HepG2 (cell line): ENCODE data around the gene ZNF195. TPM values are rescaled to one million over a fixed set of nuclear protein-coding genes. Genes with fewer than 3 reads are reported as not detected.

Experiments
- ATF1 ChIP-seq: IDR thresholded peaks from 2 replicates; pipeline ENCODE4 v1.6.1; 2016; ENCODE audit warnings: mild to moderate bottlenecking, control low read depth
- ATRX ChIP-seq: sonication (generic); formaldehyde crosslinking; IDR thresholded peaks from 2 replicates; pipeline ENCODE4 v1.4.0; 2020; ENCODE audit warnings: missing genetic modification reagents, borderline replicate concordance
- FOXP4 ChIP-seq: sonication (generic); formaldehyde crosslinking; IDR thresholded peaks from 2 replicates; pipeline ENCODE4 v1.4.0; 2020; ENCODE audit warnings: missing genetic modification reagents
- HNRNPH1 ChIP-seq: fragments of 200-400 bp; formaldehyde crosslinking; optimal IDR thresholded peaks from 2 replicates; pipeline ENCODE3; 2017; ENCODE audit warnings: mild to moderate bottlenecking, low read depth, low read length
- HOXA7 ChIP-seq: sonication (generic); formaldehyde crosslinking; IDR thresholded peaks from 2 replicates; pipeline ENCODE4 v1.8.1; 2022; ENCODE audit warnings: mild to moderate bottlenecking, missing genetic modification reagents, moderate library complexity
- HOXA9 ChIP-seq: sonication (generic); formaldehyde crosslinking; IDR thresholded peaks from 2 replicates; pipeline ENCODE4 v1.8.1; 2022; ENCODE audit warnings: missing genetic modification reagents, mild to moderate bottlenecking, moderate library complexity, borderline replicate concordance
- JUN ChIP-seq: sonication (generic); formaldehyde crosslinking; IDR thresholded peaks from 2 replicates; pipeline ENCODE4 v1.4.0; 2020; ENCODE audit warnings: mild to moderate bottlenecking, missing genetic modification reagents
- KDM1A ChIP-seq: IDR thresholded peaks from 2 replicates; pipeline ENCODE4 v1.6.1; 2016; ENCODE audit warnings: missing compliant biosample characterization
- KDM5B ChIP-seq: sonication (generic); formaldehyde crosslinking; IDR thresholded peaks from 2 replicates; pipeline ENCODE4 v1.4.0; 2020; ENCODE audit warnings: missing genetic modification reagents, mild to moderate bottlenecking, borderline replicate concordance
- KLF15 ChIP-seq: sonication (generic); formaldehyde crosslinking; IDR thresholded peaks from 2 replicates; pipeline ENCODE4 v1.8.1; 2023; ENCODE audit warnings: borderline replicate concordance, mild to moderate bottlenecking, inconsistent platforms, missing genetic modification reagents, mixed read lengths
- KMT2A ChIP-seq: sonication (generic); formaldehyde crosslinking; IDR thresholded peaks from 2 replicates; pipeline ENCODE4 v1.4.0; 2020; ENCODE audit warnings: missing genetic modification reagents
- MEIS1 ChIP-seq: sonication (generic); formaldehyde crosslinking; IDR thresholded peaks from 2 replicates; pipeline ENCODE4 v1.9.0; 2021; ENCODE audit warnings: mild to moderate bottlenecking, missing genetic modification reagents, moderate library complexity, borderline replicate concordance
- NPAS2 ChIP-seq: sonication (generic); formaldehyde crosslinking; IDR thresholded peaks from 2 replicates; pipeline ENCODE4 v1.8.0; 2022; ENCODE audit warnings: mild to moderate bottlenecking, missing genetic modification reagents, borderline replicate concordance
- PBX2 ChIP-seq: IDR thresholded peaks from 2 replicates; pipeline ENCODE4 v1.6.1; 2016; ENCODE audit warnings: control low read depth
- PRDM4 ChIP-seq: sonication (generic); formaldehyde crosslinking; IDR thresholded peaks from 2 replicates; pipeline ENCODE4 v1.9.0; 2021; ENCODE audit warnings: missing genetic modification reagents, borderline replicate concordance
- RCOR2 ChIP-seq: IDR thresholded peaks from 2 replicates; pipeline ENCODE4 v1.6.1; 2016; ENCODE audit warnings: missing biosample characterization, missing genetic modification reagents
- SOX5 ChIP-seq: IDR thresholded peaks from 2 replicates; pipeline ENCODE4 v1.6.1; 2016; ENCODE audit warnings: borderline replicate concordance
- SOX6 ChIP-seq, 2 experiments: fragments of 450-650 bp in 1 of 2; sonication (generic) in 1 of 2; formaldehyde crosslinking in 1 of 2; IDR thresholded peaks; 2 replicates each; pipeline versions ENCODE4 v1.4.0 to v1.6.1; 2017 to 2020; ENCODE audit warnings: antibody characterized with exemption in 1 of 2, mild to moderate bottlenecking in 1 of 2, missing genetic modification reagents in 1 of 2
- SSRP1 ChIP-seq: IDR thresholded peaks from 2 replicates; pipeline ENCODE4 v1.6.1; 2016; ENCODE audit warnings: control low read depth
- TCF7L2 ChIP-seq: IDR thresholded peaks from 2 replicates; pipeline ENCODE4 v1.6.1; 2011; ENCODE audit warnings: mild to moderate bottlenecking, low read depth, low read length, moderate library complexity
- THAP11 ChIP-seq: IDR thresholded peaks from 2 replicates; pipeline ENCODE4 v1.6.1; 2016; ENCODE audit warnings: missing biosample characterization, missing genetic modification reagents
- THYN1 ChIP-seq: sonication (generic); formaldehyde crosslinking; IDR thresholded peaks from 2 replicates; pipeline ENCODE4 v1.8.1; 2023; ENCODE audit warnings: low read depth, mild to moderate bottlenecking, moderate library complexity, missing genetic modification reagents, borderline replicate concordance
- ZIK1 ChIP-seq: sonication (generic); formaldehyde crosslinking; IDR thresholded peaks from 2 replicates; pipeline ENCODE4 v1.5.0; 2020; ENCODE audit warnings: mild to moderate bottlenecking, low read depth, missing genetic modification reagents, borderline replicate concordance
- ZNF451 ChIP-seq: sonication (generic); formaldehyde crosslinking; IDR thresholded peaks from 2 replicates; pipeline ENCODE4 v1.5.0; 2020; ENCODE audit warnings: mild to moderate bottlenecking, missing genetic modification reagents
- ZNF605 ChIP-seq: sonication (generic); formaldehyde crosslinking; IDR thresholded peaks from 2 replicates; pipeline ENCODE4 v1.8.0; 2022; ENCODE audit warnings: mild to moderate bottlenecking, missing genetic modification reagents
- polyA plus RNA-seq, 8 experiments: library from polyadenylated mRNA; depleted of rRNA in 3 of 8; stranded (reverse) in 7 of 8; unstranded in 1 of 8; fragments of >200 nt; fragmentation: Illumina TruSeq in 4 of 8; extraction: Trizol in 4 of 8; gene quantifications; 2 replicates each; pipeline versions ENCODE4 v1.2.1 to v1.2.3, GENCODE V29; 2011 to 2016; ENCODE audit warnings: low read depth in 4 of 8, missing spikeins in 1 of 8, mixed read lengths in 1 of 8; ENCODE audit not compliant: insufficient read depth in 1 of 8
- total RNA-seq, 5 experiments: library from RNA; depleted of rRNA; stranded (reverse); fragments of >200 nt; fragmentation: Illumina TruSeq; extraction: Trizol; gene quantifications; 2 replicates each; pipeline ENCODE4 v1.2.3, GENCODE V29; 2016; ENCODE audit warnings: low read depth in 1 of 5

The ZNF195 gene
- total and polyA plus RNA-seq, 2 of the 13 experiments (the other 11 are each of a cell fraction or from before 2014, with no cell fraction given) = 17.3 to 31.4 TPM

- TF ChIP-seq FOXP4 (CRISPR knock-in tag) (no peak), KMT2A (CRISPR knock-in tag) (peak; percentile 97), NPAS2 (CRISPR knock-in tag) (no peak), SOX5 (peak; percentile 43; the same call in 1 of the 2 replicates), MEIS1 (0 out of 2 replicates have a peak, but pooled peaks have one; percentile 18), HOXA9 (no peak), THYN1 (CRISPR knock-in tag) (0 out of 2 replicates have a peak, but pooled peaks have one; percentile 47), ATRX (CRISPR knock-in tag) (no peak), KDM5B (peak; percentile 87; the same call in 1 of the 2 replicates), TCF7L2 (no peak), KLF15 (CRISPR knock-in tag) (no peak), SSRP1 (CRISPR knock-in tag) (no peak), THAP11 (CRISPR knock-in tag) (peak; percentile 85), JUN (CRISPR knock-in tag) (no peak), PRDM4 (no peak), ZNF451 (CRISPR knock-in tag) (no peak), ZIK1 (CRISPR knock-in tag) (peak; percentile 70; the same call in 1 of the 2 replicates), KDM1A (CRISPR knock-in tag) (no peak), HNRNPH1 (no peak), RCOR2 (CRISPR knock-in tag) (no peak), ATF1 (no peak), HOXA7 (CRISPR knock-in tag) (no peak), ZNF605 (0 out of 2 replicates have a peak, but pooled peaks have one; percentile 38), PBX2 (CRISPR knock-in tag) (peak; percentile 92), SOX6 (IDR thresholded peaks at IDR 0.05) (no peak), SOX6 (CRISPR knock-in tag; IDR thresholded peaks at IDR 0.05) (peak; percentile 64)
Measured at GRCh38 chr11:3378426-3379423, at the start of gene ZNF195 (continued).
